SK-N-SH treated with all-trans-retinoic acid at 6 μM for 48 hours (cell line): ENCODE measurements around the gene FHIT.

ENCODE experiments used
- ARNTL ChIP-seq: fragments of 450-650 bp; formaldehyde crosslinking; IDR thresholded peaks from 2 replicates; pipeline ENCODE4 v1.5.0; 2020; ENCODE audit warnings: low read depth, mild to moderate bottlenecking, moderate library complexity, borderline replicate concordance
- PPARA ChIP-seq: fragments of 250-450 bp; sonication (Bioruptor Pico); IDR thresholded peaks from 2 replicates; pipeline ENCODE4 v1.5.0; 2020; ENCODE audit warnings: mild to moderate bottlenecking, borderline replicate concordance
- ZNF565 ChIP-seq: fragments of 450-650 bp; formaldehyde crosslinking; conservative IDR thresholded peaks from 2 replicates; pipeline ENCODE4 v1.5.0; 2020; ENCODE audit warnings: low read depth, mild to moderate bottlenecking, moderate library complexity
- ZNF8 ChIP-seq: fragments of 450-650 bp; formaldehyde crosslinking; IDR thresholded peaks from 2 replicates; pipeline ENCODE4 v1.5.0; 2020; ENCODE audit warnings: mild to moderate bottlenecking, moderate library complexity
- TF ChIP-seq, protein P1 (sequence below): fragments of 250-450 bp; sonication (Bioruptor Pico); IDR thresholded peaks from 2 replicates; pipeline ENCODE4 v1.5.1; 2020; ENCODE audit warnings: low read depth, mild to moderate bottlenecking, moderate library complexity
- TF ChIP-seq, protein P2 (sequence below): fragments of 250-450 bp; sonication (Bioruptor Pico); IDR thresholded peaks from 2 replicates; pipeline ENCODE4 v1.5.0; 2020; ENCODE audit warnings: mild to moderate bottlenecking, moderate library complexity
- TF ChIP-seq, protein P3 (sequence below): fragments of 250-450 bp; sonication (Bioruptor Pico); IDR thresholded peaks from 2 replicates; pipeline ENCODE4 v1.5.1; 2021; ENCODE audit warnings: mild to moderate bottlenecking, moderate library complexity

DNA sequence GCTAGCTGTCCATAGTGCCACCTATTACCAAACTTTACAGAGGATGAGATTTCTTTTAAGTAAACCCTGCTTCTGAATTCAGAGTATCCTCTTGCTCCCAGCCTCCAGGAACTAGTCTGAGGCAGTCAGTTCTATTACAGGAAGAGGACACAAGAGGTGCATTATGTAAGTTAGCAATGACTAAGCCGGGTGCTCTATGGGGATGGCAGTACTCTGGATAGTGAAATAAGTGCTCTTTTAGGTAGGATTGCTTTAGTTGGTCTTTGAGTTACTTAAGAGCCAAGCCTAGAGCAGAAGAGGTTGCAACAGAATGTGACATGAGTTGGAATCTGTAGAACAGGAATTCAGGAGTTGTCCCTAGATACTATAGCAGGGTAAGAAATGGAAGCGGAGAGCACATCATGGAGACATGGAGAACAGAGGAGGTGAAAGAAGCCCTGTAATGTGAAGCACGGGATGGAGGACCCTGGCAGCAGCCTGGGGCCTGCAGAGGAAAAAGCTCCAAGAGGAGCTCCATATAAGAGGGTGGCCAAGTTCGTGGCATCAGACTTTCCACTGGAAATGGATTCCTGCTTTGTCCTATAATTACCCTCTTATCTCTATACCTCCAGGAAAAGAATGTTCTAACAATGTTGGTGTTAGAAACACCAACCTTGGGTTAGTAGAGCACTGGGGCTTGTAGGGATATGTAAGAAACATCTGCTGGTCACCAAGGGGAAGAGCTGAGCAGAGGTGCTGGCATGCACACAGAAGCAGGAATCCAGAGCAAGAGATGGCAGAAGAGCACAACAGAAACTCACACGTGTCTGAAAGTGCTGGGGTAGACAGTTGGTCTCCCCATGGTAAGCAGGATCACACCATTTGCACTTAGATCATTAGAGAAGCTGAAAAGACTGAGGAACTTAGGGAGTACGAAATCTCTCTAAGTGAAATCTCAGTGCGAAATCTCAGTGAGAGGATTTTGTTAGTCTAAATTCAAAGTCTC is 851.1 kb downstream of the FHIT start:
- TF ChIP-seq, protein P1, sequence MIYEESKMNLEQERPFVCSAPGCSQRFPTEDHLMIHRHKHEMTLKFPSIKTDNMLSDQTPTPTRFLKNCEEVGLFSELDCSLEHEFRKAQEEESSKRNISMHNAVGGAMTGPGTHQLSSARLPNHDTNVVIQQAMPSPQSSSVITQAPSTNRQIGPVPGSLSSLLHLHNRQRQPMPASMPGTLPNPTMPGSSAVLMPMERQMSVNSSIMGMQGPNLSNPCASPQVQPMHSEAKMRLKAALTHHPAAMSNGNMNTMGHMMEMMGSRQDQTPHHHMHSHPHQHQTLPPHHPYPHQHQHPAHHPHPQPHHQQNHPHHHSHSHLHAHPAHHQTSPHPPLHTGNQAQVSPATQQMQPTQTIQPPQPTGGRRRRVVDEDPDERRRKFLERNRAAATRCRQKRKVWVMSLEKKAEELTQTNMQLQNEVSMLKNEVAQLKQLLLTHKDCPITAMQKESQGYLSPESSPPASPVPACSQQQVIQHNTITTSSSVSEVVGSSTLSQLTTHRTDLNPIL (CRISPR knock-in tag) = no peak
- no peak for TF ChIP-seq ZNF8 (CRISPR knock-in tag)
- TF ChIP-seq, protein P2, sequence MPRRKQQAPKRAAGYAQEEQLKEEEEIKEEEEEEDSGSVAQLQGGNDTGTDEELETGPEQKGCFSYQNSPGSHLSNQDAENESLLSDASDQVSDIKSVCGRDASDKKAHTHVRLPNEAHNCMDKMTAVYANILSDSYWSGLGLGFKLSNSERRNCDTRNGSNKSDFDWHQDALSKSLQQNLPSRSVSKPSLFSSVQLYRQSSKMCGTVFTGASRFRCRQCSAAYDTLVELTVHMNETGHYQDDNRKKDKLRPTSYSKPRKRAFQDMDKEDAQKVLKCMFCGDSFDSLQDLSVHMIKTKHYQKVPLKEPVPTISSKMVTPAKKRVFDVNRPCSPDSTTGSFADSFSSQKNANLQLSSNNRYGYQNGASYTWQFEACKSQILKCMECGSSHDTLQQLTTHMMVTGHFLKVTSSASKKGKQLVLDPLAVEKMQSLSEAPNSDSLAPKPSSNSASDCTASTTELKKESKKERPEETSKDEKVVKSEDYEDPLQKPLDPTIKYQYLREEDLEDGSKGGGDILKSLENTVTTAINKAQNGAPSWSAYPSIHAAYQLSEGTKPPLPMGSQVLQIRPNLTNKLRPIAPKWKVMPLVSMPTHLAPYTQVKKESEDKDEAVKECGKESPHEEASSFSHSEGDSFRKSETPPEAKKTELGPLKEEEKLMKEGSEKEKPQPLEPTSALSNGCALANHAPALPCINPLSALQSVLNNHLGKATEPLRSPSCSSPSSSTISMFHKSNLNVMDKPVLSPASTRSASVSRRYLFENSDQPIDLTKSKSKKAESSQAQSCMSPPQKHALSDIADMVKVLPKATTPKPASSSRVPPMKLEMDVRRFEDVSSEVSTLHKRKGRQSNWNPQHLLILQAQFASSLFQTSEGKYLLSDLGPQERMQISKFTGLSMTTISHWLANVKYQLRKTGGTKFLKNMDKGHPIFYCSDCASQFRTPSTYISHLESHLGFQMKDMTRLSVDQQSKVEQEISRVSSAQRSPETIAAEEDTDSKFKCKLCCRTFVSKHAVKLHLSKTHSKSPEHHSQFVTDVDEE (CRISPR knock-in tag) = no peak
- no peak for TF ChIP-seq PPARA (CRISPR knock-in tag)
- no peak for TF ChIP-seq ZNF565
- TF ChIP-seq, protein P3, sequence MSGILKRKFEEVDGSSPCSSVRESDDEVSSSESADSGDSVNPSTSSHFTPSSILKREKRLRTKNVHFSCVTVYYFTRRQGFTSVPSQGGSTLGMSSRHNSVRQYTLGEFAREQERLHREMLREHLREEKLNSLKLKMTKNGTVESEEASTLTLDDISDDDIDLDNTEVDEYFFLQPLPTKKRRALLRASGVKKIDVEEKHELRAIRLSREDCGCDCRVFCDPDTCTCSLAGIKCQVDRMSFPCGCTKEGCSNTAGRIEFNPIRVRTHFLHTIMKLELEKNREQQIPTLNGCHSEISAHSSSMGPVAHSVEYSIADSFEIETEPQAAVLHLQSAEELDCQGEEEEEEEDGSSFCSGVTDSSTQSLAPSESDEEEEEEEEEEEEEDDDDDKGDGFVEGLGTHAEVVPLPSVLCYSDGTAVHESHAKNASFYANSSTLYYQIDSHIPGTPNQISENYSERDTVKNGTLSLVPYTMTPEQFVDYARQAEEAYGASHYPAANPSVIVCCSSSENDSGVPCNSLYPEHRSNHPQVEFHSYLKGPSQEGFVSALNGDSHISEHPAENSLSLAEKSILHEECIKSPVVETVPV (CRISPR knock-in tag) = no peak
- no peak for TF ChIP-seq ARNTL (CRISPR knock-in tag)
